A204.1 (cell line): ENCODE measurements around the gene CAPN13.

Source experiments
- FAIRE-seq: peaks from 2 replicates; lab custom pipeline; 2012; peaks lifted over from hg19 to GRCh38; lab: Jason Lieb, UNC

The CAPN13 gene, protein sequence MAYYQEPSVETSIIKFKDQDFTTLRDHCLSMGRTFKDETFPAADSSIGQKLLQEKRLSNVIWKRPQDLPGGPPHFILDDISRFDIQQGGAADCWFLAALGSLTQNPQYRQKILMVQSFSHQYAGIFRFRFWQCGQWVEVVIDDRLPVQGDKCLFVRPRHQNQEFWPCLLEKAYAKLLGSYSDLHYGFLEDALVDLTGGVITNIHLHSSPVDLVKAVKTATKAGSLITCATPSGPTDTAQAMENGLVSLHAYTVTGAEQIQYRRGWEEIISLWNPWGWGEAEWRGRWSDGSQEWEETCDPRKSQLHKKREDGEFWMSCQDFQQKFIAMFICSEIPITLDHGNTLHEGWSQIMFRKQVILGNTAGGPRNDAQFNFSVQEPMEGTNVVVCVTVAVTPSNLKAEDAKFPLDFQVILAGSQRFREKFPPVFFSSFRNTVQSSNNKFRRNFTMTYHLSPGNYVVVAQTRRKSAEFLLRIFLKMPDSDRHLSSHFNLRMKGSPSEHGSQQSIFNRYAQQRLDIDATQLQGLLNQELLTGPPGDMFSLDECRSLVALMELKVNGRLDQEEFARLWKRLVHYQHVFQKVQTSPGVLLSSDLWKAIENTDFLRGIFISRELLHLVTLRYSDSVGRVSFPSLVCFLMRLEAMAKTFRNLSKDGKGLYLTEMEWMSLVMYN

DNA sequence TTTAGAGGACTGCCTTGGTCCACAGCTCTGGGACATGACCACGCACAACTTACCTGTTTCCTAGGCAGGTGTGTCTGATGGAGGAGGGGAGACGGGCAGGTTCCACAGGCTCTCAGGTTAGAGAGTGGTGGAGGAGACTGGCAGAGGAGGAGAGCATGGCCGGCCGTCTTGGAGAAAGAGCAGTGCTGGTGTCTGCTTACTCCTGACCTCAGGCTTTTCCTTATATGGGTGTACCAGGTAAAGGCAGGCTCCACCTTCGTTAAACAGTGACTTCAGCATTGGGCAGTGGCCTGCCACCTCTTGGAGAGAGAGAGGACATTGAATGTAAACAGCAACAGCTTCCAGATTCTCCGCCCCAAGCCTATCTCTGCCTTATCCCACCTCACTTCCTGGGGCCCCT, at the start of gene CAPN13:
TSS of gene CAPN13 (minus strand) at position 198 of the 400 bp plus-strand sequence. CDS start 20,121 bp downstream, outside the sequence.
- FAIRE-seq = no peak

DNA sequence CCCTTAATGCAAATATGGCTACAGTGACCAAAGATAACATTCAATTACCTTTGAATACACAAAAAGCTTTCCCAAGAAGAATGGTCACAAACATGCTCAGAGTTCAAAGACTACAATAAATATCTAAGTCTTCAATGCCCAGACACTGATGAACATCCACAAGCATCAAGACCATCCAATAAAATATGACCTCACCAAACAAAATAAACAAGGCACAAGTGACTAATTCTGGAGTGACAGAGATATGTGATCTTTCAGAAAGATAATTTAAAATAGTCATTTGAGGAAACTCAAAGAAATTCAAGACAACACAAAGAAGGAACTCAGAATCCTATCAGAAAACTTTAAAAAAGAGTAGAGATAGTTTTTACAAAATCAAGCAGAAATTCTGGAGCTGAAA, 40.6 kb upstream of the CAPN13 start:
- FAIRE-seq = no peak

DNA sequence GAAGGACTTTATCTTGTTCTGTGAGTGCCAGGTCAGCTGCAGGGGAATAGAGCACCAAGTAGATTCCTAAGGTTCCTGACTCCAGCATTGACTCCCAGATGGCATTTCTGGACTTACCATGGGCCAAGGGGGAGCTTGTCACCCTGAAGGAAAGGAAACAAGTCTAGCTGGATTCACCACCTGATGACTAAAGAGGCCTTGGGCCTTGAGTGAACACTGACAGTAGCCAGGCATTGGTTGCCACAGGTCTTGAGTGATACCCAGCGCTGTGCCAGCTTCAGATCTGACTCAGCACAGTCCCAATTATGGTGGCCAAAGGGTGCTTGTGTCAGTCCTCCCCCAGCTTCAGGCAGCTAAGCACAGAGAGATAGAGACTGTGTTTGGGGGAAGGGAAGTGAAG, 40.1 kb upstream of the CAPN13 start:
- no peak for FAIRE-seq

DNA sequence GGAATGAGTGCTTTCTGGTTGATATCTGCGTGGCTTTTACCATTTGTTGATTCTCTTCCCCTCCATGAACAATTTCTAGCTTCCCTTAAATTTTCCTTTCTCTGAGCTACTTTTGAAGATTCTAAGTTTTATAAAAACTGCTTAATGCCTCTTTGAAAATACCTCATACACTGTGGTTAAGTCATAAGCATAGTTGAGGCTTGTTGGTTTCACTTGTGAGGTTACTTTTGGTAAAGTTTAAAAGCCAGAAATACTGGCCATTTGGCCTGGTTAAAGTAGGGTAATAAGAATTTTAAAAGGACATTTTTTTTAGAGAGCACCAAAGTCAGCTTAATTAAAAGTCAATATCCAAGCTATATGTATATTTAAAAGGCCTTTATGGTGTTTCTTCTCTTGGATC, 21.3 kb upstream of the CAPN13 start:
- no peak for FAIRE-seq

DNA sequence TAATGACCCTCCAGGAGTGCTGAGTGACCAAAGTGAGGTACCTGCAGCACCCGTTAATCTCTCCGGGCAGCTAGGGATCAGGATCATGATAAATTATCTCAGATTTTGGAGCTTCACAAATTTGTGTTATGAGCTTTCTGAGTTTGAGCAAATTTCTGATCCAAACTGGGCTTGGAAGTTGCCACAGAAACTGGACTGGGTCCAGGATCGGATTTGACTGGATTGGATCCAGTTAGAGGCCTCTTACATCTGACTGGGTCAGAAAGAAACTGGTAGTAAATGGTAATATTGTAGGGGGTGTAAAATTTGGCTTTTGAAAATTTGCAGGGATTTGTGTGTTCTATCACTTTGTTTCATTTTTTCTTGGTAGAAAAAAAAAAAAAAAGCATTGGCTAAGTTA, 19.7 kb upstream of the CAPN13 start:
- no peak for FAIRE-seq

DNA sequence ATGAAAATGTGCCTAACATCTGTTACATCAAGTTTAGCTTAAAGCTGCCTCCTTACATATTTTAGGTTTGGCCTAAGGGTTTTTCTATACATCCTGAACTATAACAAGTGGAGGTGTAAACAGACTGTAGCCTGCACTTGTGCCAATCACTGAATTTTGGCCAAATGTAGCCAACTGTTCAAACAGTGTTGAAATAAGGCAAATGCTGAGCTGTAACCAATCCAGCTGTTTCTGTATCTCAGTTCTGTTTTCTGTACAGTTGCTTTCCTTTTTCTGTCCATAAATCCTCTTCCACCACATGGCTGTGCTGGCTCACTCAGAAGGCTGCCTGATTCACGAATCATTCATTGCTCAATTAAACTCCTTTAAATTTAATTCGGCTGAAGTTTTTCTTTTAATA, 19.2 kb upstream of the CAPN13 start:
- FAIRE-seq = no peak

DNA sequence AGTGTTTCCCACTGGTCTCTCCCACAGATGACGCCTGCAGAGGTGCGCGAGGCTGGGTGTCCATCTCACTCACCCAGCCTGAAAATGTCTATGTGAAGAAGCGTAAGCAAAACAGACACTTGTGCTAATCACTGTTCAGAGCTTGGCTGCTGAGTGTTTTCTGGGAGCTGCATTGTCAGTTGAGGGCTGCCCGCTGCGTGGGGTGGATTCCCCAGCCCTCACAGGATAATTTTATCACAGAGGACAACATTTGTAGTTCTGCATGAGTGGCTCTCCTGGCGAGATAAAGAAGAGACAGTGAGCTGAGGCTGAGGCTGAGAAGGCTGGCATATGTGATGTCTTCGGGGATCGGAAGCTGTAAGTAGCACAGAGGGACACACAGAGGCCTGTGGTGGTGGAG, 16.2 kb upstream of the CAPN13 start:
- FAIRE-seq = no peak

DNA sequence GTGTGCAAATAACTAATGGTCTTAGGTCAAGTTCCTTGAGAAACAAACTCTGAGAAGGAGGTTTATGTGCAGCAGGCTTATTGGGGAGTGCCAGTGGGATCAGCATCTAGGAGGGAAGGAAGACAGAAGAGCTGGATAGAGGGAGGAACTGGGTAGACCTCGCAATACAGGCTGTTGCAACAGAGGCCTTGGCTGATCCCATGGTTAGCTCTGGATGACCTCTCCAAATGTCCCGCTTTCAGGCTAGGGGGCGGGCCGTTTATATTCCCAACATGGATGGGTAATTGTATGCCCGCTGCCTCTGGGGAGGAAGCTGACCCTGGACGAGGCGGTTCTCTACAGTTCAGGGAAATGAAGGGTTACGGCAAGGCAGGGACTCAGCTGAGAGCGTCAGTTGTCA, 14.7 kb upstream of the CAPN13 start:
- FAIRE-seq = no peak

DNA sequence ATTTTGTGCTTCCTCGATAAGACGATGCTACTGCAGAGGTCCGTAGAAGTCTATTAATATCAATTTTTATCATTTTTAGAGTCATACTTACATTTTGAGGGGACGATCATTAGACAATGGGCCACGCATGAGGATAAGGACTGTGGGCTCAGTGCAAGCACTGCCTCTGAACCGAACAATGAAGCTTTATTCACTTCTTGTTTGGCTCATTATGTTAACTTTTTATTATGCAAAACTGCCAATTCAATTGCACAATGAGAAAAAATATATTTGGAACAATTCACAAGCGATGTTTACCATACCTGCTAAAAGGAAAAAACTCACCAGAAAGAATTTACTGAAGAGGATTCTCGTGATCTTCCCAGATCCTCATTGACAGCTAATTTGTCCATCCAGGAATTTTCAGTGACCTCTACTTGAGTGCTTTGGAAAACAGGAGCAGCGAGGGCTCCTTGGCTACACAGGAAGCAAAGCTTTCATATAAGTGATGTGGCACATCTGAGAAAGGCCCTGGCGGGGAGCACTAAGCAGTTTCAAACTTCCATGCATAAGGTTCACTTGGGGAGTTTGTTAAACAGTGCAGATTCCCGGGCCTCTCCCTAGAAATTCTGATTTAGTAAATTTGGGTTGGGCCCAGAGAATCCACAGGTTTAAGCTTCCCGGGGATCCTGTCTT, 13.3 kb upstream of the CAPN13 start:
- no peak for FAIRE-seq

DNA sequence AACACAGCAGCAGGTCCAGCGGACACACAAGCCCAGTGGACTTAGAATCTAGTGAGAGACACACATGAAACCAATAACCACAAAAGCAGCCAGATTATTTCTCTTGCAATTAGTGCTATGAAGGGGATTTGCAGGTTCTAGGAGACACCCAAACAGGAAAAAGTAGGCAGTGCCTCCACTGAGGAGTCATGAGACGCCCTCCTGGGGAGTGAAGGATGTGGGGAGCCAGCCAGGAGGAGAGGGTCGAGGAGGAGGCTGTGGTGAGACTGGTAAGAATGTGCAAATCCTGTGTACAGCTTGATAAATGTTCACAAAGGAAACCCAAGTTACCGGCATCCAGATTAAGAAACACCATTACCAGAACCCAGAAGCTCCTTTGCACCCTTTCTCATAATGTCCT, 2.7 kb upstream of the CAPN13 start:
- no peak for FAIRE-seq

DNA sequence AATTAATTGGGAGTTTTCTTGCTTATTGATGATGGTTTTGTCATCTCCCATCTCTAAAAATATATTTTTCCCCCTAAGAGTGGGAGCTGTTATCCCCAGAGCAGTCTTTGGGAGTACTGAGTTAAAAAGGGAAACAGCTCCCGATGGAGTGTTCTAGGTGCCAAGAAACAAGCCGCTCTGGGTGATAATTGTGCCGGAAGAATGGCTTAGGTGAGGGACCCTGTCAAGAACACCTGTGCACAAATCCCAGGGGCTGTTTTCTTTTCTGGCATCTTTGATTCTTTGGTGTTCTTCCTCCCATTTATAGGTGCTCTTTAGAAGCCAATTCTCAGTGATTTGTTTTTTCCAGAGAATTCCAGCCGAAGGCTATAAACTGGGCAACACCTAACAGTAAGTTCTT, 1.4 kb upstream of the CAPN13 start:
- FAIRE-seq = no peak

DNA sequence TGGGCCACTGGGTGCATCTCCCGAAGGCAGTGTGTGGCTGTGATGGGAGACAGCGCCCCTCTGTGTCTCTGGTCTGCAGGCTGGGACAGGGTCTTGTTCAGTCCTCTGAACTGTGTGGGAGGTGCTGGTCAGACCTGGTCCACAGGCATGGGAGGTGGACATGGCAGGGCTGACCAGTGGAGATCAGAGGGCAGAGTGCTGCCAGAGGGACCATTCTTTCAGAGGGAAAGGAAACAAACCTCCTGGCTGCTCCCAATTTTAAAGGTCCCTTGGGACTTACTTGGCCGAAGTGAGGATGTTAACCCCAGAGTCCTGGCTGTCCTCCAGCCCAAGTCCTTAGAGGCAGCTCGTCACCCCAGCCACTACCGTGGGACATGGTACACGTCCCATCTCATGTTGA, 4.0 kb downstream of the CAPN13 start:
- FAIRE-seq = no peak

DNA sequence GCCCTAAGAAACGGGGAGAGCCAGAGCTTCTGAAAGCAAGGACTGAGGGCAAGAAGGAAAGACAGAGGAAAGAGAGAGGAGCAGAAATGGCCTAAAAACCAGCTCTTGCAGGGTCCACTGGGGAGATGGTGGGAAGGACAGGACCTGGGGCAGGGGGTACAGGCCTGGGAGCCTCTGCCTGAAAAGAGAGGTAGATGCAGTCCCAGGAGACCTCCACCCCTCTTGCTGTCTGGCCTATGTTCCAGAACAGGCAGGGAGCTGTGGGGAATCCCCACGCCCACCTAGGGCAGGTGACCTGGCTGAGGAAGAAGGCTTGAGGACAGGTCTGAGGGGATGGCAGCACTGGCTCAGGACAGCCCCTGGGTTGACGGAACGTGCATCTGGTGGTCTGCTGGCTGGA, 4.6 kb downstream of the CAPN13 start:
- no peak for FAIRE-seq

DNA sequence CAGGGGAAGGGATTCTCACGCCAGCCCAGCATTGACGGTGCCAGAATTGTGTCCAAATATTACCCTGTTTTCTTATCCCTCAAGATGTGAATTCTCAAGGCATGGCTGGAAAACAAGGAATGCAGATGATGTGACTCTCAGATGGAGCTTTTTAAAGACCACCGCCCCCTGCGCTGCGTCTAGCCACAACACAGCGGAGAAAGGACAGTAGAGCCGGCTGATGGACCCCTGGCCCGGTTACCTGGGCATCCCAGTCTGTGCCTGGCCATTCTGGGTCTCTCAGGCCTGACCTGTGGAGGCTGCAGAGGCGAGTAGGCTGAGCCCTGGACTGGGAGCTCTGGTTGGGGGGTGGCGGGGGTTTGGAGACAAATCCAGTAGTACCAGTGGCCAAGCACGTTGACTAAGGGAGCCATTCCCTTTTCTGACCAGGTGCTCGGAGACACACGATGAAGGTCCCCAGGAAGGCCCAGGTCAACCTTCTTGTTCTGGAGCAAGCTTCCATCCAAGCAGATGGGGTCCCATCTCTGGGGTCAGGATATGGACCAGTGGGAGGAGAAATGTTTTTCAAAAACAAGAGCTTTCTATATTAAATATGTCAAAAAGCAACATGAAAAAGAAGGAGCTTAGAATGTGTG, 5.3 kb downstream of the CAPN13 start:
- no peak for FAIRE-seq

DNA sequence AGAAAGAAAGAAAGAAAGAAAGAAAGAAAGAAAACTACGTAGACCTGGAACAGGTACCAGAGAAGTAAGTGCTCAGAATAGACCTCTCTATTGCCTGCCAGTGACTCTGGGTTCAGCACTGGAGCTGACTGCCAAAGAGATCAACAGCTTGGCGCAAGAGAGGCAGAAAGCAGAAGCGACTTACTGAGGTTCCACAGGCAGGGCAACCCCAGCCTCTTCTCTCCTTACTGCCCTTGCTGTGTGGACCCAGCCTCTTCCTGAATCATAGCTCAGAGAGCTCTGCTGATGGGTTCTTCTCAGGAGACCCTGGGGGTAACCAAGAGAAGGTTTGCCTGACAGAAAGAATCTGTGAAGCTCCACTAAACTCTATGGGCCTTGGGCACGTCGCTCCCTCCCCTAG, 7.1 kb downstream of the CAPN13 start:
- FAIRE-seq = no peak

DNA sequence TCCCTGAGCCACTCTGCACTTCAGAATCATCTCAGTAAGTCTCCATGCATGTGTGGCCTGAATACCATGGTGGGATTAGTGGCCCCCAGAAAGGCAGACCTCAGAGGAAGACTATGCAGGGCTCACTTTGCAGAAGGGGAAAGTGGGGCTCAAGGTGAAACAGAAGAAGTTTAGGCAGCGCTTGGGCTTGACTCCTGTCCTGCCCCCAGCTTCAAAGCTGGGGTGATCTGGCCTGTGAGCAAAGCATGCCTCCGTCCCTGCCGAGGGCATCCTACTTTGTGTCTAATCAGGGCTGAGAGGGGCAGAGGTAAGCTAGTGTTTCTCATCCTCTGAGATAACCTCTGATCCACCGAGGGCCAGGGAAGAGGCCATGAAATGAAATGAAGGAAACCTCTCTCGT, 7.9 kb downstream of the CAPN13 start:
- no peak for FAIRE-seq

DNA sequence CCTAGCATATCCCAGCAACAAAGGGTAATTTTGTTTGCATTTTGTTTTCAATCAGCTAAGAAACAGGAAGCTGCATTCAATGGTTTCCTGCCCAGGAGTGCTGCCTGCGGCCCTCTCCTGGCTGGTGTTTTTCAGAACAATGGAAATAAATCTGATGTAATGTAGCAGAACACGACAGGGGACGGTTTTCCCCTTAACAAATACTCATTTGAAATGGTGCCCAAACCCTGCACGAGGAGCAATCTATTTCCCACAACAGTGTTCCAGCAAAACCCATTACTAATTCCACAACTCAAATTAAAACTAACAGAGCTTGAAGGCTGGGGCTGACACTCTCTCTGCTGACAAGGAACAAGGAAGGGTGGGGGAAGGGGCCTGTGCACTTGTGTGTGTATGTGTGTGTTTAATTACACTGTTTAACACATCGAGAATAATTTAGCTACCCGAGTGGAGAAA, 8.7 kb downstream of the CAPN13 start:
- FAIRE-seq = no peak

DNA sequence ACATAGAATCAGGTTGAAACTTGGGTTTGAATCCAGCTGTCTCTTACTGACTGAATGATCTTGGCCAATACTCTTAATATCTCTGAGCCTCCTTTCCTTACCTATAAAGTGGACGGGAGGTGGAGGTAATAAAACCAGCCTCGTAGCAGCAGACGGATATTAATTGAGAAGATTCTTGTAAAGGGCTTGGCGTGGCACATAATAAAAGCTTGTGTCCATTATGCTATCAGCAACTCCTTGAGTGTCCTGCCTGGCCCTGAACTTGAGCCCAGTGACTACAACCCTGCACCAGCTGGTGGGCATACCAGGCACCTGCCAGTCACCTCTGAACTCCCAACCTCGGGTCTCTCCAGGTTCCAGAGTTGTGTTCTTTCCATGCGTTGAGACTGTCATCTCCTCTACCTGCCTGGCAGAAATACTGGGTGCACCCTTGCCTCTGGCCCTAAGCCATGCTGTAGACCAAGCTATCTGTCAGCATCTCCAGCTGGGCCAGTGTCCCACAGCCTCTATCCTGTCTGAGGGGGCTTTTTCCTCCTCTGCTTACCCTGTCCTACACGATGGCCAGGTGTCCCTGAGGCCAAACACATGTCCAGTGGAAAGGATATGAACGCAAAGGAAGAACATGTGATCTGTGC, 9.7 kb downstream of the CAPN13 start:
- no peak for FAIRE-seq

DNA sequence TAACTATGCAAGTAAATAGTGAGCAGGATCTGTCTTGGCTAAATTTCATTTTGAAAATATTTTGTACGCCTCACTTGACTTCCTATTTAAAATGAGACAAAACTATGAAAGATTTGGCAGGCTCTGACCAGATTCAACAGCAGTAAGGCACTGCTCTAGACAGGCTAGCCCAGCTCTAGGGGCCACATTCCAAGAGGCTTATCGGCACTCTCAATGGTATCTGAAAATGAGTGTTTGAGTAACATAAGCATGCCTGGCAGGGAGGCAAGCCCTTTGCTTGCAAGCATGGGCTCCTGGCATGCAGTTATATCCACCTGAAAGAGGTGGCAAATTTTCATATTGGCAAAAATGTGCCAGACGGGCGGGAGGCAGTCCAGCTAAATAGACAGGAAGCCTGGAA, 10.5 kb downstream of the CAPN13 start:
- no peak for FAIRE-seq

DNA sequence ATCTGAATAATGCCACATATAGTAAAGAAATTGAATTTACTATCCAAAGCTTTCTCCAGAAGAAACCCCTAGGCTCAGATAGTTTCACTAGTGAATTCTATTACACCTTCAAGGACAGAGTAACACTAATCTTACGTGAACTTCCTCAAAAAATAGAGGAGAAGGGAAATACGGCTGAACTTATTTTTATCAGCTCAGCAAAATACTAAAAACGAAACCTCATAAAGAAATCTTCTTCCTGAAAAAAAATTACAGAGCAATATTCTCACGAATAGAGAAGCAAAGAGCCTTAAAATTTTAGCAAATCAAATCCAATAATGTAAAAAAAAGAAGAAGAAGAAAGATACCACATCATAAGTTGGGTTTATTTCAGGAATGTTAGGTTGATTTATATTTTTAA, 14.7 kb downstream of the CAPN13 start:
- no peak for FAIRE-seq

DNA sequence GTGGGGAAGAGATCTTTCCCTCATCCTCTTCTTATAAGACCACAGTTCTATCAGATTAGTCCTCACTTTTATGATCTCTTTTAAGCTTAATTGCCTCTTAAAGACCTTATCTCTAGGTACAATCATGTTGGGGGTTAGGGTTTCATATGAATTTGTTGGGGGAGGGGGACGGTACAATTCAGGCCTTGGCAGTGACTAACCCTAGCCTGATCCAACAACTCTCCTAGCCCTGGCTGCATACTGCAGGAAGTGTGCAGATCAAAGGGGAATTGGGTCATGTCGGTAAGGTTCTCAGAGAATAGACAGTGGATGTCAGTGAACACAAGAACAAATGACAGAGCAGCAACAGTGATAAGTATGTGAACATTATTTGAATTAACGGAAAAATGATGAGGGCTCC, 16.4 kb downstream of the CAPN13 start:
- no peak for FAIRE-seq

DNA sequence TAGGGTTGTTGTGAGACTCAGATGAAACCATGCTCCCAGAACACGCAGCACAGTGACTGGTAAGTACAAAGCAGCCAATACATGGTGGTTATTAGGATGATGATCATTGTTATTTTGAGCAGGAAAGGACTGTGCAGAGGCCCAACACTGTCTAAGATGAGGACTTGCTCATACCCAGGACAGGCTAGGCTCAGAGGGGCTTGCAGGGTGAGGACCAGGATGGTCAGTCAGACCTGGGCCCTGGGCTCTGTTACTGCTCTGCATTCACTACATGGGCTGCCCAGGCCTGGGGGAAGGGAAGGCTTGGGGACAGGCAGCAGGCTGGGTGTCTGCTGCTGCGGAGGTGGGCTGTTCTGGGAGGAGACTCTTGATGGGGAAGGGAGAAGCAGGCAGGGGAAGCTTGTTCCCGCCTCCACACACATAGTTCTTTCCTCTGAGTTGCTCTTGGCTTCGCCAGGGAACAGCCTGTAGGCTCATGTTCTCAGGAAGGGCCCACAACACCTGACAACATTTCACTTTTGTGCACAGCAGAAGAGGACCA, 17.5 kb downstream of the CAPN13 start:
- FAIRE-seq = no peak
